ENCODE data around the gene D2HGDH. TPM values are rescaled to one million over a fixed set of nuclear protein-coding genes. Genes with fewer than 3 reads are reported as not detected.

D2HGDH gene
- total and polyA plus RNA-seq, 10 of the 15 experiments (the other 5 are each of a cell fraction or from before 2014, with no cell fraction given) = 0.52 to 32.1 (median 11.0) TPM

- no peak for TF ChIP-seq STAT1 (conservative IDR thresholded peaks at IDR 0.05)
- no peak for TF ChIP-seq JUND (IDR thresholded peaks at IDR 0.05; ENCODE audit: low read depth, low read length)
- peak; percentile 48 for TF ChIP-seq IKZF1 (conservative IDR thresholded peaks at IDR 0.05)
- TF ChIP-seq ETV6 (conservative IDR thresholded peaks at IDR 0.05 in 1 of 2, IDR thresholded peaks at IDR 0.05 in 1 of 2; ENCODE audit: borderline replicate concordance in 1 of 2, low read depth in 1 of 2) = no peak
- TF ChIP-seq TARDBP (IDR thresholded peaks at IDR 0.05; ENCODE audit: borderline replicate concordance) = no peak
- TF ChIP-seq ZNF217 (IDR thresholded peaks at IDR 0.05) = no peak
- TF ChIP-seq ATF2 (IDR thresholded peaks at IDR 0.05; ENCODE audit: low read length) = no peak
- peak; percentile 75 for TF ChIP-seq POLR2A (IDR thresholded peaks at IDR 0.05; ENCODE audit: low read depth, low read length)
- no peak for TF ChIP-seq RAD51 (IDR thresholded peaks at IDR 0.05)
- no peak for TF ChIP-seq ZNF622 (IDR thresholded peaks at IDR 0.05)
- TF ChIP-seq KDM1A (IDR thresholded peaks at IDR 0.05; ENCODE audit: borderline replicate concordance) = no peak
- no peak for TF ChIP-seq MAX (IDR thresholded peaks at IDR 0.05; ENCODE audit: low read depth, low read length)
- no peak for TF ChIP-seq BRCA1 (IDR thresholded peaks at IDR 0.05; ENCODE audit: low read depth, low read length)
- TF ChIP-seq ESRRA (IDR thresholded peaks at IDR 0.05; ENCODE audit: low read length) = no peak
- no peak for TF ChIP-seq HSF1 (IDR thresholded peaks at IDR 0.05; ENCODE audit: low read depth, low read length)
- 0 out of 2 replicates have a peak, but pooled peaks have one; percentile 33 for TF ChIP-seq RB1 (IDR thresholded peaks at IDR 0.05; ENCODE audit: borderline replicate concordance)
- TF ChIP-seq CHD1 (IDR thresholded peaks at IDR 0.05; ENCODE audit: low read depth, low read length) = no peak
- no peak for TF ChIP-seq POU2F2 (IDR thresholded peaks at IDR 0.05; ENCODE audit: borderline replicate concordance, low read depth, low read length)
- 0 out of 2 replicates have a peak, but pooled peaks have one; percentile 34 for TF ChIP-seq ZNF687 (IDR thresholded peaks at IDR 0.05)
- TF ChIP-seq CREB1 (IDR thresholded peaks at IDR 0.05; ENCODE audit: low read depth) = peak; percentile 24; the same call in 1 of the 2 replicates
- TF ChIP-seq MEF2B (IDR thresholded peaks at IDR 0.05; ENCODE audit: partially characterized antibody, poor library complexity, severe bottlenecking) = no peak
- TF ChIP-seq SP1 (IDR thresholded peaks at IDR 0.05; ENCODE audit: low read depth, low read length) = no peak
- no peak for TF ChIP-seq SRF (IDR thresholded peaks at IDR 0.05; ENCODE audit: low read depth in 2 of 2, low read length in 2 of 2)
Observed at GRCh38 chr2:241803387-241804325, 69.2 kb downstream of the D2HGDH start (continued).
